IMR-90 (cell line): Measurements from ENCODE around the gene RNF32. TPM values are rescaled to one million over a fixed set of nuclear protein-coding genes. Genes with fewer than 3 reads are reported as not detected.

Experiments
- ATAC-seq: fragments of 200-7000 bp; cut with Tn5 transposase; 2 replicates; pipeline ENCODE4 v1.9.1; 2020; ENCODE audit warnings: low read depth, mild to moderate bottlenecking, moderate library complexity
- BruUV-seq: library from RNA; stranded (reverse); fragments of 400-500 nt; replicated peaks from 2 replicates; lab custom pipeline; 2021; lab: Mats Ljungman, UMichigan
- CTCF ChIA-PET: fragments of 300-600 bp; formaldehyde crosslinking; extraction: SDS; loops from one replicate; lab custom pipeline; 2021; ENCODE audit warnings: antibody characterized with exemption; lab: Yijun Ruan, JAX
- POLR2A ChIA-PET: fragments of 300-600 bp; sonication (Branson Sonifier 250); formaldehyde crosslinking; loops from one replicate; lab custom pipeline; 2022; ENCODE audit warnings: antibody characterized with exemption; ENCODE audit not compliant: unreplicated experiment; lab: Charles Lee
- DNase-seq: peaks from one replicate; pipeline ENCODE4 v3.0.0; 2013
- H2AFZ ChIP-seq: replicated peaks from 2 replicates; pipeline ENCODE3; 2013; ENCODE audit warnings: low read length, mild to moderate bottlenecking; ENCODE audit not compliant: poor library complexity
- H2AK5ac ChIP-seq: 2 replicates; pipeline ENCODE4 v1.6.1; 2013; ENCODE audit warnings: low read depth, low read length, inconsistent platforms
- H2AK9ac ChIP-seq: replicated peaks from 2 replicates; pipeline ENCODE3; 2013; ENCODE audit warnings: mild to moderate bottlenecking, low read depth, low read length, moderate library complexity; ENCODE audit not compliant: poor library complexity
- H2BK120ac ChIP-seq: 2 replicates; pipeline ENCODE4 v1.6.1; 2013; ENCODE audit warnings: low read depth, low read length, inconsistent platforms
- H2BK15ac ChIP-seq: 3 replicates; pipeline ENCODE4 v1.6.1; 2013; ENCODE audit warnings: low read depth, low read length, inconsistent platforms
- H2BK20ac ChIP-seq: 2 replicates; pipeline ENCODE4 v1.6.1; 2013; ENCODE audit warnings: low read depth, mild to moderate bottlenecking, inconsistent platforms, low read length, moderate library complexity
- H2BK5ac ChIP-seq: 2 replicates; pipeline ENCODE4 v1.6.1; 2013; ENCODE audit warnings: mild to moderate bottlenecking, low read depth, low read length, inconsistent platforms; ENCODE audit not compliant: poor library complexity, severe bottlenecking
- H3K14ac ChIP-seq: replicated peaks from 2 replicates; pipeline ENCODE4 v1.6.1; 2013; ENCODE audit warnings: low read depth, low read length, inconsistent platforms
- H3K18ac ChIP-seq: 2 replicates; pipeline ENCODE4 v1.6.1; 2013; ENCODE audit warnings: low read depth, low read length, control low read depth
- H3K23ac ChIP-seq: 2 replicates; pipeline ENCODE4 v1.6.1; 2013; ENCODE audit warnings: low read depth, low read length, inconsistent platforms
- H3K27ac ChIP-seq: 2 replicates; pipeline ENCODE4 v1.5.1; 2013; ENCODE audit warnings: mild to moderate bottlenecking, control low read depth, low read length; ENCODE audit not compliant: insufficient read depth
- H3K27me3 ChIP-seq: 2 replicates; pipeline ENCODE4 v1.6.1; 2013; ENCODE audit warnings: low read length; ENCODE audit not compliant: control insufficient read depth, insufficient read depth
- H3K36me3 ChIP-seq: 2 replicates; pipeline ENCODE4 v1.6.1; 2013; ENCODE audit warnings: low read length, mixed read lengths; ENCODE audit not compliant: control insufficient read depth, insufficient read depth
- H3K4ac ChIP-seq: 2 replicates; pipeline ENCODE4 v1.6.1; 2013; ENCODE audit warnings: low read depth, low read length, inconsistent platforms
- H3K4me1 ChIP-seq: 2 replicates; pipeline ENCODE4 v1.6.1; 2013; ENCODE audit warnings: low read length, mixed read lengths; ENCODE audit not compliant: control insufficient read depth, insufficient read depth
- H3K4me2 ChIP-seq: 2 replicates; pipeline ENCODE4 v1.6.1; 2013; ENCODE audit warnings: low read depth, mild to moderate bottlenecking, control low read depth, low read length, moderate library complexity
- H3K4me3 ChIP-seq: 2 replicates; pipeline ENCODE4 v1.5.1; 2013; ENCODE audit warnings: low read depth, mild to moderate bottlenecking, control low read depth, low read length, moderate library complexity; ENCODE audit not compliant: insufficient read depth
- H3K56ac ChIP-seq: 2 replicates; pipeline ENCODE4 v1.6.1; 2013; ENCODE audit warnings: low read length, inconsistent platforms; ENCODE audit not compliant: insufficient read depth; ENCODE audit errors: extremely low read depth
- H3K79me1 ChIP-seq, 2 experiments: 2 replicates each; pipeline ENCODE4 v1.6.1; 2013; ENCODE audit warnings: low read length in 2 of 2, inconsistent platforms in 1 of 2, low read depth in 1 of 2
- H3K9ac ChIP-seq: 2 replicates; pipeline ENCODE4 v1.6.1; 2013; ENCODE audit warnings: low read depth, low read length, control low read depth
- H3K9me1 ChIP-seq: 2 replicates; pipeline ENCODE4 v1.6.1; 2013; ENCODE audit warnings: low read length, inconsistent platforms; ENCODE audit not compliant: insufficient read depth
- H3K9me3 ChIP-seq: 2 replicates; pipeline ENCODE4 v1.6.1; 2013; ENCODE audit warnings: low read length; ENCODE audit not compliant: control insufficient read depth, insufficient read depth
- H4K20me1 ChIP-seq: 2 replicates; pipeline ENCODE4 v1.6.1; 2013; ENCODE audit warnings: low read length, inconsistent platforms; ENCODE audit not compliant: insufficient read depth
- H4K5ac ChIP-seq: 2 replicates; pipeline ENCODE4 v1.6.1; 2013; ENCODE audit warnings: mild to moderate bottlenecking, low read depth, low read length, control low read depth
- H4K8ac ChIP-seq, 2 experiments: 2 replicates each; pipeline ENCODE4 v1.6.1; 2013; ENCODE audit warnings: low read depth in 2 of 2, low read length in 2 of 2, control low read depth in 1 of 2, inconsistent platforms in 1 of 2
- H4K91ac ChIP-seq: 2 replicates; pipeline ENCODE4 v1.6.1; 2013; ENCODE audit warnings: low read depth, low read length, inconsistent platforms; ENCODE audit not compliant: insufficient read depth
- BHLHE40 ChIP-seq: fragments of 150-350 bp; IDR thresholded peaks from 2 replicates; pipeline ENCODE4 v1.6.1; 2016; ENCODE audit warnings: mild to moderate bottlenecking, low read depth, low read length
- CEBPB ChIP-seq: IDR thresholded peaks from 2 replicates; pipeline ENCODE4 v1.6.1; 2012; ENCODE audit warnings: low read depth, low read length, improper control_type of control experiment
- CHD1 ChIP-seq: IDR thresholded peaks from 2 replicates; pipeline ENCODE4 v1.6.1; 2012; ENCODE audit warnings: low read depth, low read length, improper control_type of control experiment
- ELK1 ChIP-seq: fragments of 150-350 bp; IDR thresholded peaks from 2 replicates; pipeline ENCODE4 v1.6.1; 2016; ENCODE audit warnings: low read depth, mild to moderate bottlenecking, low read length, moderate library complexity, borderline replicate concordance
- FOS ChIP-seq: fragments of 150-350 bp; IDR thresholded peaks from 2 replicates; pipeline ENCODE4 v1.6.1; 2016; ENCODE audit warnings: low read depth, low read length
- MAFK ChIP-seq: IDR thresholded peaks from 2 replicates; pipeline ENCODE4 v1.6.1; 2012; ENCODE audit warnings: low read depth, low read length, improper control_type of control experiment
- MAZ ChIP-seq: IDR thresholded peaks from 2 replicates; pipeline ENCODE4 v1.6.1; 2012; ENCODE audit warnings: low read depth, mild to moderate bottlenecking, low read length, improper control_type of control experiment, moderate library complexity, borderline replicate concordance
- MXI1 ChIP-seq: IDR thresholded peaks from 2 replicates; pipeline ENCODE4 v1.6.1; 2012; ENCODE audit warnings: low read depth, mild to moderate bottlenecking, low read length, moderate library complexity, borderline replicate concordance
- NFE2L2 ChIP-seq: fragments of 150-350 bp; IDR thresholded peaks from 2 replicates; pipeline ENCODE4 v1.6.1; 2016; ENCODE audit warnings: low read depth, mild to moderate bottlenecking, low read length
- POLR2A ChIP-seq: IDR thresholded peaks from 2 replicates; pipeline ENCODE4 v1.6.1; 2012; ENCODE audit warnings: mild to moderate bottlenecking, low read depth, low read length
- RAD21 ChIP-seq: IDR thresholded peaks from 2 replicates; pipeline ENCODE4 v1.6.1; 2012; ENCODE audit warnings: low read length, improper control_type of control experiment
- RCOR1 ChIP-seq: IDR thresholded peaks from 2 replicates; pipeline ENCODE4 v1.6.1; 2012; ENCODE audit warnings: mild to moderate bottlenecking, low read length, improper control_type of control experiment; ENCODE audit not compliant: insufficient replicate concordance
- RFX5 ChIP-seq: IDR thresholded peaks from 2 replicates; pipeline ENCODE4 v1.8.0; 2012; ENCODE audit warnings: low read depth, mild to moderate bottlenecking, low read length, moderate library complexity
- SMC3 ChIP-seq: fragments of 150-350 bp; IDR thresholded peaks from 2 replicates; pipeline ENCODE4 v1.6.1; 2016; ENCODE audit warnings: low read depth, mild to moderate bottlenecking, antibody characterized with exemption, low read length, moderate library complexity
- USF2 ChIP-seq: fragments of 150-350 bp; IDR thresholded peaks from 2 replicates; pipeline ENCODE4 v1.6.1; 2017; ENCODE audit warnings: mild to moderate bottlenecking, antibody characterized with exemption, low read length, low read depth
- WGBS, 2 experiments: methylation state at CpG; one replicate each; pipeline versions ENCODE4 v1.1.5 to v1.1.7; 2013; ENCODE audit warnings: missing lambda C conversion rate in 2 of 2; ENCODE audit not compliant: insufficient read length in 1 of 2; ENCODE audit errors: extremely low coverage in 2 of 2; 5-methylcytosine and 5-hydroxymethylcytosine counted together
- dilution Hi-C: fragments of 300-500 bp; cut with HindIII; formaldehyde crosslinking; loops from one replicate; pipeline ENCODE4 v1.14.3; 2018; ENCODE audit warnings: low sequenced_read_pairs; ENCODE audit not compliant: unreplicated experiment
- in situ Hi-C: fragments of 300-500 bp; cut with MboI; formaldehyde crosslinking; loops from 3 replicates; pipeline ENCODE4 v1.14.3; 2019; ENCODE audit warnings: low sequenced_read_pairs, inconsistent platforms, mixed read lengths
- intact Hi-C: fragments of 100-400 bp; cut with micrococcal nuclease; formaldehyde crosslinking; loops from 2 replicates; pipeline ENCODE4 v1.10.0; 2022
- polyA plus RNA-seq, 3 experiments: library from polyadenylated mRNA; depleted of rRNA; stranded (reverse); fragments of >200 nt; gene quantifications; 2 replicates each; pipeline ENCODE4 v1.2.3, GENCODE V29; 2012; ENCODE audit warnings: low replicate concordance in 1 of 3
- total RNA-seq: library from RNA; depleted of rRNA; stranded (reverse); fragments of >200 nt; gene quantifications from 2 replicates; pipeline ENCODE4 v1.2.3, GENCODE V29; 2012
- TF ChIP-seq, protein P1 (sequence below): conservative IDR thresholded peaks from 2 replicates; pipeline ENCODE4 v1.5.1; 2012; ENCODE audit warnings: mild to moderate bottlenecking, low read depth, low read length, improper control_type of control experiment

Gene RNF32
- total and polyA plus RNA-seq, 2 of the 4 experiments (the other 2 are of a cell fraction) = 0.36 to 0.63 TPM

- Histone ChIP-seq H3K9me1 (no peaks in the 10 kb centered on the region), H3K27me3 (no peaks in the 10 kb centered on the region), H2AFZ (no peak overlapping the region), H2AK5ac (no peak overlapping the region), H3K18ac (no peak overlapping the region), H3K4me3 (no peak overlapping the region), H4K91ac (no peak overlapping the region), H4K8ac (no peak overlapping the region), H3K23ac (no peak overlapping the region), H3K4ac (no peak overlapping the region), H4K20me1 (no peaks in the 10 kb centered on the region), H2BK20ac (no peak overlapping the region), H3K56ac (no peak overlapping the region), H3K9me3 (peaks cover 8% of the 10 kb centered on the region), H3K9ac (no peak overlapping the region), H3K27ac (no peak overlapping the region), H3K4me1 (no peaks in the 10 kb centered on the region), H3K36me3 (no peaks in the 10 kb centered on the region), H3K4me2 (no peak overlapping the region), H2BK120ac (no peak overlapping the region), H2BK15ac (no peak overlapping the region), H2BK5ac (no peak overlapping the region), H3K79me1 (no peaks in the 10 kb centered on the region), H2AK9ac (no peak overlapping the region), H4K5ac (no peak overlapping the region), H3K14ac (no peak overlapping the region)
- in situ Hi-C loops = no loop called here
- TF ChIP-seq RCOR1 (no peak), MAZ (no peak), NFE2L2 (no peak), CHD1 (no peak), RFX5 (no peak), POLR2A (no peak), MXI1 (no peak), BHLHE40 (no peak), ELK1 (no peak), CEBPB (no peak), RAD21 (no peak), FOS (no peak), USF2 (no peak), SMC3 (no peak), MAFK (no peak)
- TF ChIP-seq, protein P1, sequence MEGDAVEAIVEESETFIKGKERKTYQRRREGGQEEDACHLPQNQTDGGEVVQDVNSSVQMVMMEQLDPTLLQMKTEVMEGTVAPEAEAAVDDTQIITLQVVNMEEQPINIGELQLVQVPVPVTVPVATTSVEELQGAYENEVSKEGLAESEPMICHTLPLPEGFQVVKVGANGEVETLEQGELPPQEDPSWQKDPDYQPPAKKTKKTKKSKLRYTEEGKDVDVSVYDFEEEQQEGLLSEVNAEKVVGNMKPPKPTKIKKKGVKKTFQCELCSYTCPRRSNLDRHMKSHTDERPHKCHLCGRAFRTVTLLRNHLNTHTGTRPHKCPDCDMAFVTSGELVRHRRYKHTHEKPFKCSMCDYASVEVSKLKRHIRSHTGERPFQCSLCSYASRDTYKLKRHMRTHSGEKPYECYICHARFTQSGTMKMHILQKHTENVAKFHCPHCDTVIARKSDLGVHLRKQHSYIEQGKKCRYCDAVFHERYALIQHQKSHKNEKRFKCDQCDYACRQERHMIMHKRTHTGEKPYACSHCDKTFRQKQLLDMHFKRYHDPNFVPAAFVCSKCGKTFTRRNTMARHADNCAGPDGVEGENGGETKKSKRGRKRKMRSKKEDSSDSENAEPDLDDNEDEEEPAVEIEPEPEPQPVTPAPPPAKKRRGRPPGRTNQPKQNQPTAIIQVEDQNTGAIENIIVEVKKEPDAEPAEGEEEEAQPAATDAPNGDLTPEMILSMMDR = no peak
- POLR2A ChIA-PET = no interaction called here
- DNase-seq (no peak), ATAC-seq (no peak)
- CTCF ChIA-PET = no interaction called here
- intact Hi-C loops = no loop called here
- dilution Hi-C loops = no loop called here
- 63% methylated on average over 1 of the region's 4 CpGs; no CpG with 5 or more reads in 1 of the 2 experiments for WGBS, 2 experiments
- BruUV-seq = no TSS peak
These were observed 48.3 kb upstream of the RNF32 start for GRCh38 chr7:156592155-156592884.
